HG03095 (cell line): ENCODE results near the gene ASTN1.
"Not testable (repeated sequence)": the region's sequence is repeated elsewhere in the genome, so short reads cannot be mapped to it uniquely, and the experiment has no call there.

Source experiments
- ATAC-seq: cut with Tn5 transposase; IDR thresholded peaks from one replicate; pipeline ENCODE4 v1.9.1; 2021; ENCODE audit warnings: moderate library complexity; ENCODE audit not compliant: unreplicated experiment

Gene ASTN1

DNA sequence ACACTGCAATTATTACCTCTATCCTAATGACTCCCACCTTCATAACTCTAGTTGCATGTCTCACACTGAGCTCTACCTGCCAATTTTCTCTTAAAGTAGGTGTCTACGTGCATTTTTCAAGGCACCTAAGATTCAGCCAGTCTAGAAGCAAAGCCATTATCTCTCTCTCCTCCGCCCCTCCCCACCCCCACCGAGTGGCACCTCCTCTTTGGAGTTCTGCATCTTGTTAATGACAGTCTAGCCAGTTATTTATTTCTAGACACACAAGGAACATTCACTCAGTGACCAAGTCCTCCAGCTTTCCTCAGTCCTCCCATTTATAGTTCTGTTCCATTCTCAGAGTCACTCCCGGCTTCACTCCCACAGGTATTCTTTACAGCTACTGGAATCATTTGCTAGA lies 47.6 kb downstream of the ASTN1 start:
- no peak for ATAC-seq

DNA sequence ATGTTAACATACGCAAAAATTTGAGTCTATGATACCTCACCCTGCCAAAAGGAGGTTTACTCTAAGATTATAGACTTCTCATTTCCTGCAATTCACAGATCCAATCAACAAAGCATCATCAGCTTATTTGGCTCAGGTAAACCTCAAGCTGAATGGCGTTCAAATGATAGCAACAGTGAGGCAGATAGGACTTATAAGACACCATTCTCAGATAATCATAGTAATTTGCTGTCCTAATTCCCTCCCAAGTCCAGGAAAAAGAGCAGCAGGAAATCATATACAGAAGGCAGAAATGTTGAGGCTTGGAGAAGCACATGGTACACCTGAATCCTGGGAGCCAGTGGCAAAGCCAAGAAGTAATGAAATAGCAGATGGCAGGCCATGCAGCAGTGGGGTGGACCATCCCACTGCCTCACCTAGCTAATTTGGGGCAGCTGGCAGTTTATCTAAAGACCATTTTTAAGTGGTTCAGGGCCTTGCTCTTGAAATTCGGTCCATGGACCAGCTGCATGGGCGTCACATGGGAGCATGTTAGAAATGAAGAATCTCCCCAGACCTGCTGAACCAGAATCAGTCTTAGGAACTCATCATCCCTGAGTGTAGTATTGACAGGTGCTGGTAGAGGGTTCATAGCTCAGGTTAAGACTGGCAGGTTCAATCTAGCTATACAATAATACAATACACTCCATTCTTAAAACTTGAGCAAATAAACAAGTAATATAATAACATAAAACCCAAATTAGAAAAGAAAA lies 57.7 kb downstream of the ASTN1 start:
- no peak for ATAC-seq

DNA sequence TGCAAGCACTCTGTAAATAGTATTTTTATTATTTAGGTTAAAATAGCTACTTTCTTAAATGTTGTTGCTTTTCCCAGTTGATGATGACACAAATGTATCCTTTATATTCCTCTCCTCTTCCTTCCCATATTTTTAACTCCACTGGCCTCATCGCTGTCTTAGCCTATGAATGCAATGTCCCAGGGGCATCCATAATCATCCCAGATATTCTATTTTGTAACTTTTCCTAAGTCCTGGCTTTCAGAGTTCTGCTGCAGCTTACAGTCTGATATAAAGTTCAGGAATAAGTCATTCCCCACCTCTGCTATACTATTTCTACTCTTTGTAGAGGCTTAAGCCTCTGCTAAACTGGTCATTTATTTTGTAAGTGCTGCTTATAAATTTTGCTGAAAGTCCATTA lies 58.3 kb downstream of the ASTN1 start:
- ATAC-seq: no peak

DNA sequence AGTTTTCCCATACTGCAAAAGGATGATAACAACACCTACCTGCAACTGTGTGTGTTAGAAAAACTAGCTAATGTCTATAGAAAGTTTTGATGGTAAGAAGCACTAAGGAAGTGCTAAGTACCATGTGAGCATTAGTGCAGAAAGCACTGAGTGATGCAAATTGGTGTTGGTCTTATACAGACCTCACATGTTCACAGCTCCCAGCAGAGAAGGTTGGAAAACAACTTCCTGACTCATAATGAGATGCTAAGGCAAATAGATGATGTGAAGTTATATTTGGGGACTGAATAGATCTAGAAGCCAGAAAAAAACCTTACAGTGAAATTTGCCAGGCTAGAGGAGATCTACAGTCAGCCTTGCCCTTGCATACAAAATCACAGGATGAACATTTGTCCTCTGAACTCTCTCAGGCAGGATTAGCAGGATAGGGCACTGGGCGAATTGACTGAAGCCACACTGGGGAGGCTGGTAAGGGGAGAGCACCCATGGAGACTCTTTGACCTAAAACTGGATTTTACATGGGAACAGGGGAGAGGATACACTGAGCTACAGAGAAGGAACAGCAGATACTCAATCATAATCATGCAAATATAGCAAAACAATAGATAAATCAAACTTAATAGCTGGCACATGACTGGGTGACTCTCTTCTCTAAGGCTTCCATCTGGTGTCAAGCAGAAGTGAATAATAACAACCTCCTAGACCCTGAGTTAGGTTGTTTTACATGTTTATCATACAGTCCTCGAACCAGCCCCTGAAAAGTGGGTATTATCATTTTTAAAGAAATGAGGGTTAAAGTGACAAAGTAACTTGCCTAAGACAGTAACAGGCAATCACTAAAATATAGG lies 61.3 kb downstream of the ASTN1 start:
- ATAC-seq: no peak

DNA sequence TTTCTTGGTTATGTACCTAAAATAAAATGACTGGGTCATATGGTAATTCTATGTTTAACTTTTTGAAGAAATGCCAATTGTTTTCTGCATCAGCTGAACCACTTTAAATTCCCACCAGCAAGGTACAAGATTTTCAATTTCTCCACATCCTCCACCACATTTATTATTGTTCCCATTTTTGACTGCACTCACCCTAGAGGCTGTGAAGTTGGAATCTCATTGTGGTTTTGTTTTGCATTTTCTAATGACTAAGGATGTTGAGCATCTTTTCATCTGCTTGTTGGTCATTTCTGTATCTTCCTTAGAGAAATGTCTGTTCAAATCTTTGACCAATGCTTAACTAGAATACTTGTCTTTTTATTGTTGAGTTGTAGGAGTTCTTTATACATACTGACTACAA lies 72.5 kb downstream of the ASTN1 start:
- no peak for ATAC-seq

DNA sequence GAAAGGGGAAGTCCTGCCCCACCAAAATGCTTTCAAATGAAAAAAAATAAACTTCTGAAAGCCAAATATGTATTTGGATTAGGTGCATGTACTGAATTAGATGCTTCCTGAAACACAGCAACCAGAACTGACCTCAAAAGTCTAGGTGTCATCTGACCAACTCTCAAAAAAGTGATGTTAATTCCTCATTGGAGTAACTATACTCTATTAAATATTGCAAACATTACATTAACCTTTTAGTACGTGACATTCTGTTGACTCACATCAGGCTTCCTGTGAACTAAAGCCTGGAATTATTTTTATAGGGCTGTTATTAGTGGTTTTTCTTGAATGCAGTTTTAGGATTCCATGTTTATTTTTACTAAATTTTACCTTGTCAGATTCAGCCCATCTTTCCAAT lies 73.5 kb downstream of the ASTN1 start:
- ATAC-seq: no peak

DNA sequence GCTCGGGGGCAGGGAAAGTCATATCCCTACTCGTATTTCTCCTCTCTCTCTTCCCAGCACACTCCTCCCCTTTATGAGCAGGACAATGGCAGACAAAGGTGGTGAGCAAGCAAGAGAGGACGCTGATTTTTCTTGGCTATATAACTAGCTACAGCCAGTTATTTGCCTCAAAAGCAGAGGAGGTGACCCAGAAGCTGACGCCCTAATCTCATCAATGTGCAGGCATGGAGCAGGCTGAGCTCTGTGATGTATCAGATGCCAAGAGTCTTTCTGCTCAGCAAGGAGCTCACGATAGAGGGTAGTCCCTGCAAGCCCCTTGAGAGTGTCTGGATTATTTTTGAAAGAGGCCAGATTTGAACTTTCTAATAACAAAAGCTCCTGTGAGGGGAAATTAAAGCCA lies 75.5 kb downstream of the ASTN1 start:
- no peak for ATAC-seq

DNA sequence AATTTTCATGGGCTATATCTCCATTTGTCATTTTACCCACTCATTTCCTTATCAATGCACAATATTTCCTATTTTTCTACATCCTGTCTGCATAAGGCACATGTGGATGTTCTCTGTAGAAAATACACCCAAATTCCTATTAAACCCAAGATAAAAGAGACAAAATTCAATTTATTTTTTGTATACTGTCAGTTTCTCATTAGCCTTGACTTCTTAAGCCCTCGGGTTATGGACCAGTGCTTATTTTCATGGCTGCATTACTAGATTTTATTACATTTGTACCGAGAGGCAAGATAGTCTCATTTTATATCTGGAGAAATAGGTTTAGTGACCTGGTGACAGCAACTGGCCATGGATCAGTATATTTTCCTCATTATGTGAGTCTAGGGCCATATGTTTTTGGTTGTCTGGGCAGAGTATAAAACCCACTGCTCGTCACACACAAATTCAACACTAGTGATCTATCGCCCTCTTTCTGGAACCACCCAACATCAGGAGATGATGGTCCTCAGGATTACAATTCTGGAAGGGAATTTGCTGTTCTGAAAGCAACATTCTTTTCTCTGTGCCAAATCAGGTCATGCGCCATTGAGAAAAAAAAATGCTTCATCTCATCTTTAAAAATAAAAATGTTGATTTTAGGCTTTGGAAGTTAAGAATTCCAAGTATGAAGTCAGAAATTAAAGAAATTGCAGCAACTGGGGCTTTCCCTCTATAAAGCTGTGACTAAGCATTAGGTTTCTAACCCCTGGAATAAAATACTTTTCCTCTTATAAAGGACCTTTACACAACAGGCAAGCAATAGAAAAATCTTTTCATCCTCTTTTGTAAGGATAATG lies 81.4 kb downstream of the ASTN1 start:
- ATAC-seq: no peak

DNA sequence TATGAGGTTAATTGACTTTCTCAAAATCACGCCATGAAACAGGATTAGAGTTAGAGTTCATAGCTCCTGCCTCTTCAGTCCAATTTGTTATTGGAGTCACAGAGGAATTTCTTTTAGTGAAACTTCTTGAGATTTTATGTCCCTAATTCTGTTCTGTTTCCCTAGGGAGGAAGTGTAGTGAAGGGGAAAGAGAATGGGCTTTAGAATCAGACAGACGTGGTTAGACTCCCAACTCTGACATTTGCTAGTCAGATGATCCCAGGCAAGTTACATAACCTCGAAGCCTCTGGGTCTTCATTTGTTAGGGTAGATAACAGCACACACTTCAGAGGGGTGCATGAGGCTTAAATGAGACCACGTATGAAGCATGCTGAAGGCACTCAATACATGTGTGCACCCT lies 83.9 kb downstream of the ASTN1 start:
- ATAC-seq: no peak

DNA sequence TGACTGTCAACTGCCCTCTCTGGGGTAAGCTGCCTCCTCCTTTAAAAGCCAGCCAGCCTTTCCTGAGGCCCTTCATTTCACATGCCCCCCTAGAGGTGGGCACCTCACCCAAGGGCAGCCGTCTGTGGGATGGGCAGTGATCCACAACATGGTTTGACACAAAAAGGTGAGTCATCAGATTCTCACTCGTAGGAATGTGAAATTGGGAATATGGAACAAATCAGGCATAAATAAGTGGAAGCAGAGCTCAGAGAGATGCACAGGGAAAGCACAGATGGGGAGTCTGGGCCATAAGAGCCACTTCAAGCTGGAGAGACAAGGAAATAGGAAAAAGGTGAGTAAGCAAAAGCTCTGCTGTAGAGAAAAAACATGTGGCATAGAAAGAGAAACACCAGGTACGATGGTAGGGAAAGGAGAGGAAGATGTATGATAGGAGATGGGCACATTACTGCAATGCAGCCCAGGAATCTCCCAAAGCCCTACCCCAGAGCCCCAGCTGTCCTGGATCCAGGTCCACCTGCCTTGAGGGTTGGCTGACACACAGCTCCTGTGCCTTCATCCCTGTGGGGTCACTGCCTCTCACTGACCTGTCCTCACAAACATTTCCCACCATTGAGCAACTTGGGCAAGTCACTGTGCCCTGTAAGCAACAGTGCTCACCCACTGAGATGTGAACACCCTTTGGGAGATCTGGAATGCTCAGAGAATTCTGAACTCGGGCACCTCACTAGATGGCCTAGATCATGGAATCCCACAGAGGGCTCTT lies 86.6 kb downstream of the ASTN1 start:
- ATAC-seq: no peak

DNA sequence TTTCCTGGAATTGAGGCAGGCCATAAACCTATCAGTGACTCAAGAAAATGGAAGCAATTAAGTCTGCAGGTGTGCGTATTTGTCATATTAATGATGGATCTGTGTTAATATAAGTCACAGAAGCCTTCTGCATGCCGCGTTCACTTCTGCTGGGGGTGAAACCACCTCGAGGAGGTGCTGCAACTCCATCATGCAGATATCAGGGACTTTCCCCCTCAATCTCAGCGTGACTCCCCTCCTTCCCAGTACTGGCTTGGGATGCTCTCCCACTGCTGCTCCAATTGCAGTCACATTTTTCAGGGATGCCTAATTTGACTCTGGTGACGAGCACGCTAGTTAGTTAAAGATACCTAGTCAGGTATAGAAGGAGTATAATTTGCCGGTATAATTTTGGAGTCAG lies 87.5 kb downstream of the ASTN1 start:
- no peak for ATAC-seq

DNA sequence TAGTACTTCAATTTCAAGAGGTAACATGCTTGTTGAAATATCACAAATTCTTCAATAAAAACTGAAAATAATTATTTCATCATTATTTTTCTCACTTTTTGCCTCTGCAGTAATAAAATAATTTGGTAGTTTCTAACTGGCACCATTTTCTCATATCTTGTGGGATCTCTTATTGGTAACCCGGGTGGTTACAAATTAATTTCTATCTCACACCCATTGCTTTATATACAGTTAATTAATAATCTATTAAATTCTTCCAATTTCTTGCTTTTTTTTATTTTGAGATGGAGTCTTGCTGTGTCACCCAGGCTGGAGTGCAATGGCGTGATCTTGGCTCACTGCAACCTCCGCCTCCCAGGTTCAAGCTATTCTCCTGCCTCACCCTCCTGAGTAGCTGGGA lies 89.7 kb downstream of the ASTN1 start:
- ATAC-seq: not testable (repeated sequence)

DNA sequence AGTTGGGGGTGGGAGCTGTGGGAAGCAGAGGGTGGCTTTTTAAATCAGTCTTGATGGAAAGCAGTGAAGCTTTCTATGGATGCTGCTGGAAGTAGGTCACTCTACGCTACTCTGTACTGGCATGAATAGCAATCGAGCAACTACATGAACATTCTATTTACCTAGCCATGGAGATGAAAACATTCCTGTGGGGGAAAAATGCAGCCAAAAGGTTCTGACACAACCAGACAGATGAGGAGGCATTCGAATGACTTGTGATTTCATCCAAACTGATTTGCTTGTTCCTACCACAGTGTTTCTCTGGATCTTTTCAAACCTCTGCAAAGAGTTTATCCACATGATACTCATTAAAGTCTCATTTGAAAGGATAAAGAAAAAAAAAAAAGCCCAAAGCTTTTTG lies 95.0 kb downstream of the ASTN1 start:
- ATAC-seq: no peak

DNA sequence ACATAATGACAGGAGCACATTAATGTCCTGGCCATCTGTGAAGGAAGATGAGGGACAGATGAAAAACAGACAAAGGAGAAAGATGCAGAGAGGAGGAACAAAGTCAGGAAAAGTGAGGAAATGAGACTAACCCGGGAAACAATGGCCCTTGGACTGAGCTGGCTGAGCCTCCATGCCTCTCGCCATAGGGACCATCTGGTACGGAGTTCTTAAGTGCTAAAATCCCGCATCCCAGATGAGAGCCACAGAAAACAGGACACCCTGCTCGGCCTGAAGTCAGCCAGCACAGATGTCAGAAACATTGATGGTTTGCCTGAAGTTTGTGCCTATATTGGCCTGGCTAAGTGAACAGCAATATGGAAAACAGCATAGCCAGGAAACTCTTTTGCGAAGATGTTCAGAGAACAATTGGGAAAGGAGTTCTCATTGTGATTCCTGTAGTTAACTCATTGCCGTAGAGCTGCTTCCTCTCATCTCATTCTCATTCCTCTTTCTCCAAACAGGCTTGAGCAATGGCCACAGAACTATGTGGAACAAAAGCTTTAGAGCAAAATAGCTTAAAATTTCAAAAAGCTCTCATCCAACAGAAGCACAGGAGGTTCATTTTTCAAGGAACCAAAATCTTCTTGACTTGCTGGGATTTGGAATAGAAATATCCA lies 96.6 kb downstream of the ASTN1 start:
- ATAC-seq: no peak

DNA sequence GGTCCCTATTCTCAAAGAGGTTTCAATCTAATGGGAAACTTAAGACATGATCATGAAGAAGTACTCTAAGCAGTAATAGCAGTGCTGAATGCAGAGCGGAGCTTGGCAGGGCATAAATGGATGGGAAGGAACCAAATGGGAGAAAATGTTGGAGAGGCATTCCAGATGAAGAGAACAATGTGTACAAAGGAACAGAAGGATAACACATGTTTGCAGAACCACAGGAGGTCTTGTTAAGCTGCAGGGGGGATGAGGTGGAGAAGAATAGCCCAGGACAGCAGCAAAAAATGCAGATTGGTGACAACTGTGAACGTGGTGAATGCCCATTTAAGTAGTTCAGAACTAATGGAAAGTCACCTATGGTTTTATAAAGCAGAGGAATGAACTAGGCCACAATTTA lies 99.1 kb downstream of the ASTN1 start:
- ATAC-seq: no peak

DNA sequence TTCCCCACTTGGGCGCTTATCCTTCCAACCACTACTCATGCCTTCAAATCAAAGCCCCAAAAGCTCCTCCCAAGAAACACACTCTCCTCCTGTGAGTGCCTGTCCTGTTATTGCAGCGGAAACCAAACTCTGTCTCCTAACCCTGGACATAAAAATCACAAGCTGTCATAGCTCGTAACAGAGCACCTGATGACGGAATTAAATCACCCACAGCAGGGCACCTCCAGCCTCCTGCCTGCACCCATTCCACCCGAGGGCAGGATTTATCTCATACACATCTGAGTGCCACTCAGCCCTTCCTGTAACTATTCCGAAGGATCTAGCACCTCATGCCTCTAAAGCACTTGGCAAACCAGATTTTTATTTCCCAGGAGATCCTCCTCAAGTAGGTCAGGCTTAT lies 100.9 kb downstream of the ASTN1 start:
- ATAC-seq: no peak

DNA sequence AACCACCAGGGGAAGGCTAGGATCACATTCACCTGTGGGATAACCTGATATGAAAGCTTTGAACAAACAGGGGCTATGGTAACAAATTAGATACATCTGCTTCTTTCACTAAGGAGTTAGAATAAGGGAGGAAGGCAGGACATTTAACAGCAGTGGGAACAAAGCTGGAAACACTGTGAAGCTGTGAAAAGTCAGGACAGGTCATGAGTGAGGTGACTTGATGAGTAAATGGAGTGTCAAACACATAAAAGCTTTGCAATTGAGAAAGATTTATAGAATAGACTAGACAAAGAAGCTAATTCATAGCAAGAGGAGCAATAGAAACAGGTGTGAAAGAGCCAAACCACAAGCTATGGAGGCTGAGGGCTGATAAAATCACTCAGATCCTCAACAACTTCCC lies 110.0 kb downstream of the ASTN1 start:
- ATAC-seq: no peak

DNA sequence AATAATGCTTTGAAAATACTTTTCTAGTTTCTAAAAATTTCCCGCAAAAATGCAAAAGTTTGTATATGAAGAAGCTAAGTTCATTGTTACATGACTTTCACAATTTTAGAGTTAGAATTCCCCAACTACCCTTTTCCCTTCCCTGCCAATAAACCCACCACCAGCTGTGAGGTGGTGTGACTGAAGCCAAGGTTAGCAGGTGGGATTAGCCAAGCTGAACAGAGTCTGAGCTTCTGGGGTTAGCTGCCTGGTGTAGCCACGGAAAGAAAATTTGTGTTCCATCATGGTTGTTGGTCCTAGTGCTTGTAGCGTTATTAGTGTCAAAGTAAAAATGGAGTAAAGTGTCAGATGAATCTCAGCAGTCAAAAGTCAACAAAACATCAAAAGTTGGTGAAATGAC lies 110.9 kb downstream of the ASTN1 start:
- ATAC-seq: no peak

DNA sequence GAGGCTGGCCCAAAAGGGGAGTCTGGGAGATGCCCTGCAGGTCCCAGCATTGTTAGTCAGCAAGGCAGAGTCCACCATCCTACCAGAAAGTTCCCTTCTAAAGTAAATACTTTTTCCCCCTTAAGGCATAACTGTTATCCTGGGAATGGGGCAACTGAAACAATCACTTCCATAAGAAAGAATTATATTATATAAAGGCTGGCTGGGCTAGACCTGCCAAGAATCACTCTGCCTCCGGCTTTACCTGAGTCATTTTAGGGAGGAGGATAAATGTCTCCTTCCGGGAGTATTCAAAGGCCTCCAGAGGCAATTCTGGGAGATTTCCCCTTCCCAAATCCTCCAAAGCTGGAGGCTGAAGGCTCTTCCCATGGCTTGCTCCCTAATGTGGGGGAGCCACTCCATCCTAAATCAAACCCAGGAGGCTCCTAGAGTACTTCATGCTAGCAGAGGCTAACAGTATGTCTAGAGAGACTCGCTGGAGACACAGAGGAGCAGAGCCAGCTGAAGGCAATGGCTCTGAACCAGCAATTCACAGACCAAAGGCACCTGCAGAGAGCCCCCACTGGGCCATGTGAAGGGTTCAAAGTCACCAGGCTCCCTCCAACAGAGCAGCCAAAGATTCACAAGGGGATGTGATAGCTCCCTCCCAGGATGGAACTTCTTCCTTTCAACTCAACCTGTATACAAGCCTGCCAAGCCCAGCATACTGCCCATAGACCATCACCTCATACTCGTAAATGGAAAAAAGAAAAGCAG lies 116.0 kb downstream of the ASTN1 start:
- no peak for ATAC-seq

DNA sequence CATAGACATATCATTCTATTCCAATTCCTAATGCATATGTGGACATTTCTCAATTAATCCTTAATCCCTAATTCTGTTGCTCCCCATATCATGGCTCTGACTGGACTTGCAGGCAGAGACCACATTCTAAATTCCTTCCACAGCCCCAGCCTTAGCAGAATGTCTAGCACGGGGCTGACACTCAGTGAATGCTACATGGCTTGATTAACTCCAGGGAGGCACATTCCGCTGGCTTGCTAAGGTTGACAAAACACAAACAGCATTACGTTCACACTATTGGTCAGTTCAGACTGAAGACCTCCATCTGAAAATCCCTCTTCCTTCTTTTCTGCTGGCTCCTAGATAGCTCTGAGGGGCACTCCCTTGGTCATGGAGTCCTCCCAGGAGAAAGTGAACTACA lies 119.4 kb downstream of the ASTN1 start:
- no peak for ATAC-seq
